WTC11 (cell line): ENCODE results near the gene MTMR3. TPM values are rescaled to one million over a fixed set of nuclear protein-coding genes. Genes with fewer than 3 reads are reported as not detected.

Source experiments
- ATAC-seq: fragments of 200-7000 bp; cut with Tn5 transposase; 2 replicates; pipeline ENCODE4 v1.10.0; 2021; ENCODE audit warnings: mild to moderate bottlenecking, moderate library complexity
- CTCF ChIA-PET: fragments of 300-600 bp; sonication (Branson Sonifier 250); formaldehyde crosslinking; loops from one replicate; lab custom pipeline; 2021; ENCODE audit warnings: antibody characterized with exemption; lab: Charles Lee
- POLR2A ChIA-PET: fragments of 350-600 bp; sonication (Branson Sonifier 250); formaldehyde crosslinking; loops from one replicate; lab custom pipeline; 2021; ENCODE audit warnings: antibody characterized with exemption; lab: Charles Lee
- DNase-seq: peaks from one replicate; pipeline ENCODE4 v3.0.0; 2021; ENCODE audit warnings: low spot score
- H3K27ac Mint-ChIP-seq: 2 replicates; pipeline ENCODE4 v1.8.0; 2021; ENCODE audit warnings: mixed read lengths
- H3K27me3 Mint-ChIP-seq: 2 replicates; pipeline ENCODE4 v1.8.0; 2021; ENCODE audit warnings: low read depth, mild to moderate bottlenecking, moderate library complexity, mixed read lengths
- H3K36me3 Mint-ChIP-seq: 2 replicates; pipeline ENCODE4 v1.8.0; 2021; ENCODE audit warnings: mixed read lengths
- H3K4me1 Mint-ChIP-seq: 2 replicates; pipeline ENCODE4 v1.8.0; 2022; ENCODE audit warnings: mixed read lengths
- H3K4me3 Mint-ChIP-seq: 2 replicates; pipeline ENCODE4 v1.8.0; 2021; ENCODE audit warnings: mild to moderate bottlenecking, moderate library complexity, mixed read lengths
- H3K9me3 Mint-ChIP-seq: 2 replicates; pipeline ENCODE4 v1.8.0; 2021; ENCODE audit warnings: mixed read lengths
- ARID4B ChIP-seq: sonication (generic); formaldehyde crosslinking; IDR thresholded peaks from 2 replicates; pipeline ENCODE4 v1.8.0; 2023; ENCODE audit warnings: missing genetic modification reagents, mild to moderate bottlenecking, borderline replicate concordance
- ATF3 ChIP-seq: sonication (generic); formaldehyde crosslinking; conservative IDR thresholded peaks from 2 replicates; pipeline ENCODE4 v1.8.1; 2022; ENCODE audit warnings: mild to moderate bottlenecking, missing genetic modification reagents
- ETV6 ChIP-seq: sonication (generic); formaldehyde crosslinking; IDR thresholded peaks from 2 replicates; pipeline ENCODE4 v1.8.1; 2022; ENCODE audit warnings: mild to moderate bottlenecking, missing genetic modification reagents
- FOXJ3 ChIP-seq: sonication (generic); formaldehyde crosslinking; IDR thresholded peaks from 2 replicates; pipeline ENCODE4 v1.9.0; 2021; ENCODE audit warnings: missing genetic modification reagents, mild to moderate bottlenecking, borderline replicate concordance
- FOXK1 ChIP-seq: sonication (generic); formaldehyde crosslinking; IDR thresholded peaks from 2 replicates; pipeline ENCODE4 v1.8.0; 2022; ENCODE audit warnings: mild to moderate bottlenecking, moderate library complexity, missing genetic modification reagents
- GABPB1 ChIP-seq: sonication (generic); formaldehyde crosslinking; IDR thresholded peaks from 2 replicates; pipeline ENCODE4 v1.8.1; 2023; ENCODE audit warnings: mild to moderate bottlenecking, missing genetic modification reagents
- NFYB ChIP-seq: sonication (generic); formaldehyde crosslinking; conservative IDR thresholded peaks from 2 replicates; pipeline ENCODE4 v1.8.0; 2022; ENCODE audit warnings: low read depth, missing genetic modification reagents
- NR1H2 ChIP-seq: sonication (generic); formaldehyde crosslinking; IDR thresholded peaks from 2 replicates; pipeline ENCODE4 v1.9.0; 2021; ENCODE audit warnings: mild to moderate bottlenecking, moderate library complexity, missing genetic modification reagents
- NR3C1 ChIP-seq: sonication (generic); formaldehyde crosslinking; conservative IDR thresholded peaks from 2 replicates; pipeline ENCODE4 v1.8.1; 2023; ENCODE audit warnings: low read depth, mild to moderate bottlenecking, missing genetic modification reagents
- PREB ChIP-seq: sonication (generic); formaldehyde crosslinking; IDR thresholded peaks from 2 replicates; pipeline ENCODE4 v1.8.1; 2022; ENCODE audit warnings: mild to moderate bottlenecking, missing genetic modification reagents, moderate library complexity, borderline replicate concordance
- RORB ChIP-seq: fragments of 250-450 bp; sonication (Bioruptor Pico); IDR thresholded peaks from 2 replicates; pipeline ENCODE4 v1.9.0; 2021; ENCODE audit warnings: mild to moderate bottlenecking
- SP1 ChIP-seq: sonication (generic); formaldehyde crosslinking; conservative IDR thresholded peaks from 2 replicates; pipeline ENCODE4 v1.8.1; 2022; ENCODE audit warnings: missing genetic modification reagents
- USF1 ChIP-seq: sonication (generic); formaldehyde crosslinking; IDR thresholded peaks from 2 replicates; pipeline ENCODE4 v1.8.0; 2022; ENCODE audit warnings: mild to moderate bottlenecking, missing genetic modification reagents
- ZBTB21 ChIP-seq: sonication (generic); formaldehyde crosslinking; IDR thresholded peaks from 2 replicates; pipeline ENCODE4 v1.8.1; 2023; ENCODE audit warnings: mild to moderate bottlenecking, missing genetic modification reagents, borderline replicate concordance
- ZNF532 ChIP-seq: fragments of 250-450 bp; sonication (Bioruptor Pico); IDR thresholded peaks from 2 replicates; pipeline ENCODE4 v1.9.0; 2021; ENCODE audit warnings: mild to moderate bottlenecking, borderline replicate concordance
- ZNF671 ChIP-seq: fragments of 250-450 bp; sonication (Bioruptor Pico); IDR thresholded peaks from 2 replicates; pipeline ENCODE4 v1.8.0; 2021; ENCODE audit warnings: mild to moderate bottlenecking
- total RNA-seq: library from RNA; stranded (reverse); gene quantifications from 3 replicates; pipeline ENCODE4 v1.2.3, GENCODE V29; 2021

Gene MTMR3
- total RNA-seq, 1 experiment from 2014 or later = 19.2 TPM

- TF ChIP-seq ZNF532 (no peak), PREB (no peak), GABPB1 (CRISPR knock-in tag) (no peak), NFYB (CRISPR knock-in tag) (no peak)
Observed at GRCh38 chr22:29949872-29950271, 66.9 kb downstream of the MTMR3 start (continued).

GRCh38 chr22:29951791-29952413 lies 68.9 kb downstream of the MTMR3 start:
- TF ChIP-seq ARID4B (CRISPR knock-in tag) (no peak), NR3C1 (CRISPR knock-in tag) (no peak)
- TF ChIP-seq, all 79 proteins: peak for 0
- ATAC-seq (no peak), DNase-seq (no peak)
- no peak overlapping the region for H3K4me3 Mint-ChIP-seq
- peaks cover 46% of the 10 kb centered on the region for H3K4me1 Mint-ChIP-seq
- no peaks in the 10 kb centered on the region for H3K27me3 Mint-ChIP-seq
- no peaks in the 10 kb centered on the region for H3K9me3 Mint-ChIP-seq
- CTCF ChIA-PET = no interaction called here
- no peaks in the 10 kb centered on the region for H3K36me3 Mint-ChIP-seq
- no peak overlapping the region for H3K27ac Mint-ChIP-seq
- POLR2A ChIA-PET = no interaction called here

GRCh38 chr22:29954203-29954855 lies 71.4 kb downstream of the MTMR3 start:
- peaks cover 28% of the 10 kb centered on the region for H3K4me1 Mint-ChIP-seq
- no peaks in the 10 kb centered on the region for H3K9me3 Mint-ChIP-seq
- ChIA-PET CTCF (no interaction called here), POLR2A (no interaction called here)
- ATAC-seq (no peak), DNase-seq (no peak)
- no peak for TF ChIP-seq ZNF671 (CRISPR knock-in tag)
- no peak overlapping the region for H3K4me3 Mint-ChIP-seq
- H3K36me3 Mint-ChIP-seq = no peaks in the 10 kb centered on the region
- no peak overlapping the region for H3K27ac Mint-ChIP-seq
- no peaks in the 10 kb centered on the region for H3K27me3 Mint-ChIP-seq

- peaks cover 16% of the 10 kb centered on the region for H3K4me1 Mint-ChIP-seq
- H3K4me3 Mint-ChIP-seq = no peak overlapping the region
- no peaks in the 10 kb centered on the region for H3K27me3 Mint-ChIP-seq
- POLR2A ChIA-PET = no interaction called here
- DNase-seq = no peak
- no peak for ATAC-seq
- no peak overlapping the region; the same call in 1 of the 2 replicates for H3K27ac Mint-ChIP-seq
- no peaks in the 10 kb centered on the region for H3K36me3 Mint-ChIP-seq
- CTCF ChIA-PET = interaction anchor here (1.3 kb wide), 1 partner anchor 48 kb away, joined by 4 read pairs; no protein-coding TSS in a partner anchor
- no peaks in the 10 kb centered on the region for H3K9me3 Mint-ChIP-seq
- no peak for TF ChIP-seq RORB (CRISPR knock-in tag)
- TF ChIP-seq FOXK1 (CRISPR knock-in tag) = no peak
- no peak for TF ChIP-seq ATF3 (CRISPR knock-in tag)
- no peak for TF ChIP-seq NR1H2
- no peak for TF ChIP-seq ZBTB21 (CRISPR knock-in tag)
- TF ChIP-seq NFYB (CRISPR knock-in tag) = no peak
- TF ChIP-seq FOXJ3 (CRISPR knock-in tag) = no peak
- no peak for TF ChIP-seq ETV6
- no peak for TF ChIP-seq SP1
- no peak for TF ChIP-seq USF1 (CRISPR knock-in tag)
Observed at GRCh38 chr22:29956680-29957079, 73.7 kb downstream of the MTMR3 start.
